ENCODE results near the gene SCAMP2. TPM values are rescaled to one million over a fixed set of nuclear protein-coding genes. Genes with fewer than 3 reads are reported as not detected.

Gene SCAMP2
- total RNA-seq, 1 experiment from 2014 or later, result 50.2 TPM

DNA sequence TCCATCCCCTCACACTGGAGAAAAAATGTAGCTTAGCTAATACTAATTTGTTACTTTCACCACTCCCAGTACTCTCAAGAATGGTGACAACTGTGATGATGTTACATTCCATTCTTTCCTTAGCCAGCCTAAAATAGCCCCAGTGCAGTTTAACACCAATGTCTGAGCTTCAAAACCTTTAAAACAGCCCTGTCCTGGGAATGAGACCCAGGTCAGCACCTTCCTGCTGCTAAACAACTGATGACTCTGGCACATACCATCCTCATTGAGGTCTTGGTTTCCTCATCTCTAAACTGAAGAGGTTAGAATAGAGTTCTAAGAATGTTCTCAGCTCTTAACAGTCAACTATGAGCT is 3.8 kb downstream of the SCAMP2 start:
- Histone ChIP-seq H2BK120ac (ENCODE audit: low read depth, low read length, poor library complexity, severe bottlenecking) (no peak overlapping the region), H2BK20ac (ENCODE audit: low read depth, low read length, poor library complexity, severe bottlenecking) (no peak overlapping the region), H3K56ac (ENCODE audit: insufficient read length, low read depth, low read length) (no peak overlapping the region), H3K23ac (ENCODE audit: insufficient read length, low read depth, low read length) (no peak overlapping the region), H4K20me1 (ENCODE audit: control insufficient read depth, insufficient read depth, insufficient read length) (peaks cover 3% of the 10 kb centered on the region), H3K27me3 (ENCODE audit: insufficient read depth, low read length) (no peaks in the 10 kb centered on the region), H4K5ac (ENCODE audit: insufficient read length, low read depth, low read length) (no peak overlapping the region), H3K79me2 (ENCODE audit: insufficient read depth, low read length) (peaks cover 16% of the 10 kb centered on the region; the same call in 1 of the 2 replicates), H4K8ac (replicated peaks; ENCODE audit: insufficient read length, low read depth, low read length) (no peak overlapping the region), H2AK5ac (ENCODE audit: insufficient read length, low read length) (no peak overlapping the region), H2AFZ (ENCODE audit: low read length) (no peak overlapping the region), H3K14ac (ENCODE audit: insufficient read depth, low read length) (no peak overlapping the region), H3K9me3 (ENCODE audit: control insufficient read depth, low read depth, low read length) (no peaks in the 10 kb centered on the region), H3K23me2 (ENCODE audit: insufficient read length, low read depth, low read length, poor library complexity, severe bottlenecking) (peaks cover 12% of the 10 kb centered on the region), H3K79me1 (ENCODE audit: insufficient read depth, low read depth, low read length, poor library complexity, severe bottlenecking) (peaks cover 2% of the 10 kb centered on the region), H2BK15ac (ENCODE audit: low read depth, low read length) (no peak overlapping the region), H2BK5ac (ENCODE audit: insufficient read length, low read length) (no peak overlapping the region), H2BK12ac (ENCODE audit: insufficient read length, low read depth, low read length) (no peak overlapping the region), H3K27ac (ENCODE audit: insufficient read length, low read depth, low read length) (no peak overlapping the region), H4K91ac (ENCODE audit: insufficient read length, low read depth, low read length) (no peak overlapping the region), H3K4ac (ENCODE audit: low read depth, low read length) (no peak overlapping the region), H3K9ac (ENCODE audit: extremely low read depth, insufficient read length, low read length) (no peak overlapping the region), H3K4me2 (ENCODE audit: insufficient read depth, insufficient read length, low read length) (no peak overlapping the region), H3K18ac (ENCODE audit: insufficient read length, low read depth, low read length) (no peak overlapping the region), H3K4me1 (ENCODE audit: insufficient read depth, low read length) (no peaks in the 10 kb centered on the region), H3T11ph (ENCODE audit: low read length) (no peak overlapping the region)
- Mint-ChIP-seq H3K27ac (no peak overlapping the region), H3K4me1 (peaks cover 14 to 23% of the 10 kb centered on the region in 2 experiments), H3K27me3 (ENCODE audit: low read depth) (no peaks in the 10 kb centered on the region), H3K36me3 (ENCODE audit: insufficient read depth in 1 of 3, low read depth in 3 of 3) (peaks cover 8 to 29% (median 17%) of the 10 kb centered on the region in 3 experiments), H3K9me3 (peaks cover 4% of the 10 kb centered on the region in 2 experiments; a peak in 3 of 5 replicates), H3K4me3 (no peak overlapping the region)
- DNase-seq, result no peak
- TF ChIP-seq CTCF (conservative IDR thresholded peaks at IDR 0.05), result no peak
